OCI-LY7 (cell line): ENCODE measurements around the gene CASP10. TPM values are rescaled to one million over a fixed set of nuclear protein-coding genes. Genes with fewer than 3 reads are reported as not detected.

ENCODE experiments used
- BruUV-seq: library from RNA; stranded (reverse); fragments of 400-500 nt; replicated peaks from 2 replicates; lab custom pipeline; 2021; lab: Mats Ljungman, UMichigan
- CTCF ChIA-PET: fragments of 300-600 bp; sonication (Branson Sonifier 250); formaldehyde crosslinking; loops from one replicate; lab custom pipeline; 2022; ENCODE audit warnings: antibody characterized with exemption; ENCODE audit not compliant: unreplicated experiment; lab: Charles Lee
- POLR2A ChIA-PET: fragments of 300-600 bp; sonication (Branson Sonifier 250); formaldehyde crosslinking; loops from one replicate; lab custom pipeline; 2022; ENCODE audit warnings: antibody characterized with exemption; lab: Charles Lee
- DNase-seq: peaks from one replicate; pipeline ENCODE4 v3.0.0-alpha.2; 2015; ENCODE audit warnings: low spot score
- H2AFZ ChIP-seq: fragments of 200-600 bp; sonication (generic), shearing (Covaris generic); 2 replicates; pipeline ENCODE4 v1.6.1; 2014; ENCODE audit warnings: mild to moderate bottlenecking, antibody characterized with exemption, low read length, moderate library complexity
- H3K27ac ChIP-seq: fragments of 200-600 bp; sonication (generic); 2 replicates; pipeline ENCODE4 v1.5.1; 2014; ENCODE audit warnings: mixed run types, low read depth, mild to moderate bottlenecking, moderate library complexity, low read length, inconsistent platforms; ENCODE audit not compliant: poor library complexity, severe bottlenecking
- H3K36me3 ChIP-seq: fragments of 200-600 bp; sonication (generic); 2 replicates; pipeline ENCODE4 v1.6.1; 2014; ENCODE audit warnings: mild to moderate bottlenecking, antibody characterized with exemption, low read length, moderate library complexity, mixed read lengths; ENCODE audit not compliant: insufficient read depth
- H3K4me1 ChIP-seq: fragments of 200-600 bp; sonication (generic); 2 replicates; pipeline ENCODE4 v1.5.1; 2014; ENCODE audit warnings: mild to moderate bottlenecking, low read length; ENCODE audit not compliant: insufficient read depth, poor library complexity, severe bottlenecking
- H3K4me2 ChIP-seq: fragments of 200-600 bp; sonication (generic); 2 replicates; pipeline ENCODE4 v1.6.1; 2014; ENCODE audit warnings: mild to moderate bottlenecking, low read length
- H3K4me3 ChIP-seq: fragments of 200-600 bp; sonication (generic); 2 replicates; pipeline ENCODE4 v1.5.1; 2014; ENCODE audit warnings: mild to moderate bottlenecking, low read depth, low read length; ENCODE audit not compliant: poor library complexity, severe bottlenecking
- H3K79me2 ChIP-seq: fragments of 200-600 bp; sonication (generic); 2 replicates; pipeline ENCODE4 v1.6.1; 2016; ENCODE audit warnings: low read depth, mild to moderate bottlenecking, low read length, moderate library complexity, mixed read lengths; ENCODE audit not compliant: insufficient read depth
- H3K9me2 ChIP-seq: fragments of 200-600 bp; sonication (generic); 2 replicates; pipeline ENCODE4 v1.6.1; 2016; ENCODE audit warnings: mild to moderate bottlenecking, low read length, mixed read lengths; ENCODE audit not compliant: insufficient read depth
- H3K9me3 ChIP-seq: fragments of 200-600 bp; sonication (generic); 2 replicates; pipeline ENCODE4 v1.6.1; 2014; ENCODE audit warnings: mild to moderate bottlenecking, mixed run types, low read length, mixed read lengths
- H4K20me1 ChIP-seq: fragments of 200-600 bp; sonication (generic); 2 replicates; pipeline ENCODE4 v1.6.1; 2014; ENCODE audit warnings: mild to moderate bottlenecking, antibody characterized with exemption, low read length, moderate library complexity, mixed read lengths; ENCODE audit not compliant: insufficient read depth
- EZH2phosphoT487 ChIP-seq: fragments of 200-600 bp; sonication (generic); IDR thresholded peaks from 2 replicates; pipeline ENCODE4 v1.6.1; 2018; ENCODE audit warnings: low read depth, borderline replicate concordance, mild to moderate bottlenecking, mixed run types, antibody characterized with exemption, low read length, moderate library complexity, mixed read lengths
- intact Hi-C: fragments of 100-400 bp; cut with micrococcal nuclease; formaldehyde crosslinking; loops from one replicate; pipeline ENCODE4 v1.10.0; 2022; ENCODE audit not compliant: unreplicated experiment
- total RNA-seq, 2 experiments: library from RNA; depleted of rRNA in 1 of 2; stranded (reverse); fragments of >200 nt in 1 of 2; shearing (Covaris generic) in 1 of 2; gene quantifications; 2 replicates each; pipeline ENCODE4 v1.2.3, GENCODE V29; 2014 to 2022
- TF ChIP-seq, protein P1 (sequence below): fragments of 200-600 bp; sonication (generic); conservative IDR thresholded peaks from 2 replicates; pipeline ENCODE4 v1.5.1; 2014; ENCODE audit warnings: mild to moderate bottlenecking, antibody characterized with exemption, low read length, moderate library complexity, mixed read lengths

The CASP10 gene
- total RNA-seq, 2 experiments from 2014 or later = 0.51 to 1.2 TPM

DNA sequence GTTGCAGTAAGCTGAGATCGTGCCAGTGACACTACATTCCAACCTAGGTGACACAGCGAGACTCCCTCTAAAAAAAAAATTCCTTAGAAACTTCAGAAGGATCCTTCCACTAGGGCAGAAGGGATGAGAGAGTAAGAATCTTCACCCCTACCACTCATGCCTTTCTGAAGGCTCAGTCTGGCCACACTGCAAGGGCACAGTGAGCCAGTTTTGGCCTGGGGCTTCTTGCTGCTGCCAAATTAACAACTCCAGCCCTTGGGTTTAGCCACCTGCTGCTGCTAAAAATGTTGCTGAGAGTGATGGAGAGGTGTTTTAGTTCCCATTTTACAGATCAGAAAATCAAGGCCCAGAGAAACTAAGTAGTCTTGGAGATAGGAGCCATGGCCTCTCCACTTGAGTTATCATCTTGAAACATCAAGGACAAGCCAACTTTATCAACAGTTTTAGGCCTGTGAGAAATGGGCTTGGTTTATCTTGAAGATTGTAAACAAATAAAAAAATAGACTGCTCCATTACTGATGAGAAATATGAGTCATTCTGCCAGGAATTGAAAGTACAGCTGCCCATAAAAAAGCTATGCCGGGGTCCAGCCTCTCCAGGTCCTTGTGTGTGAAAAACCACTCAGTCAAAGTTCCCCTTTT lies 45.5 kb downstream of the CASP10 start:
- no peaks in the 10 kb centered on the region for H4K20me1 ChIP-seq
- ChIA-PET CTCF (no interaction called here), POLR2A (interaction anchor here (0.6 to 0.7 kb wide), 2 partner anchors 159 to 339 kb away, joined by 3 read pairs; partner anchors contain the start of gene NIF3L1)
- intact Hi-C loops = no loop called here
- no peak overlapping the region for H3K4me3 ChIP-seq
- no peak for DNase-seq
- peaks cover 32% of the 10 kb centered on the region for H3K4me1 ChIP-seq
- no peak overlapping the region for H3K4me2 ChIP-seq
- TF ChIP-seq EZH2phosphoT487 = no peak
- TF ChIP-seq, protein P1, sequence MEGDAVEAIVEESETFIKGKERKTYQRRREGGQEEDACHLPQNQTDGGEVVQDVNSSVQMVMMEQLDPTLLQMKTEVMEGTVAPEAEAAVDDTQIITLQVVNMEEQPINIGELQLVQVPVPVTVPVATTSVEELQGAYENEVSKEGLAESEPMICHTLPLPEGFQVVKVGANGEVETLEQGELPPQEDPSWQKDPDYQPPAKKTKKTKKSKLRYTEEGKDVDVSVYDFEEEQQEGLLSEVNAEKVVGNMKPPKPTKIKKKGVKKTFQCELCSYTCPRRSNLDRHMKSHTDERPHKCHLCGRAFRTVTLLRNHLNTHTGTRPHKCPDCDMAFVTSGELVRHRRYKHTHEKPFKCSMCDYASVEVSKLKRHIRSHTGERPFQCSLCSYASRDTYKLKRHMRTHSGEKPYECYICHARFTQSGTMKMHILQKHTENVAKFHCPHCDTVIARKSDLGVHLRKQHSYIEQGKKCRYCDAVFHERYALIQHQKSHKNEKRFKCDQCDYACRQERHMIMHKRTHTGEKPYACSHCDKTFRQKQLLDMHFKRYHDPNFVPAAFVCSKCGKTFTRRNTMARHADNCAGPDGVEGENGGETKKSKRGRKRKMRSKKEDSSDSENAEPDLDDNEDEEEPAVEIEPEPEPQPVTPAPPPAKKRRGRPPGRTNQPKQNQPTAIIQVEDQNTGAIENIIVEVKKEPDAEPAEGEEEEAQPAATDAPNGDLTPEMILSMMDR = no peak
- H3K79me2 ChIP-seq = no peaks in the 10 kb centered on the region; the same call in 1 of the 2 replicates
- no peaks in the 10 kb centered on the region for H3K9me3 ChIP-seq
- H2AFZ ChIP-seq = no peak overlapping the region
- no peaks in the 10 kb centered on the region for H3K36me3 ChIP-seq
- BruUV-seq = no TSS peak
- no peak overlapping the region for H3K27ac ChIP-seq
- H3K9me2 ChIP-seq = no peaks in the 10 kb centered on the region

DNA sequence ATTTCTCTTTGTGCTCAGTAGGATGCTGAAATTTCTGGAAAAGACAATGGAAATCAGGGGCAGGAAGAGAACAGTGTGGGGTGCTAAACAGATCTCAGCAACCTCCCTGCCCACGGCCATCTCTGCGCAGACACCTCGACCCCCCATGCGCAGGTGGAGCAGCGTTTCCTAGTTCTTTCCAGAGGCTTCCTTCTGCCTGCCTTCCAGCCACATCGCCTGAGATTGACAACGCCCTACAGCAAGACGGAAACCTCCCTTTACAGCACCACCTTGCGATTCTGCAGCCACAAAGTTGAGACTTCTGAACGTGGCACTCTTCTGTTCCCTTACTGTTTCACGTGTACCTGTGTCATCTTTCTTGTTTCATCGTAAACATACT lies 46.0 kb downstream of the CASP10 start:
- no peak for DNase-seq
- ChIA-PET CTCF (no interaction called here), POLR2A (no interaction called here)
- Histone ChIP-seq H3K27ac (no peak overlapping the region), H3K4me1 (peaks cover 27% of the 10 kb centered on the region), H3K79me2 (peaks cover 4% of the 10 kb centered on the region; the same call in 1 of the 2 replicates), H3K9me2 (no peaks in the 10 kb centered on the region), H3K36me3 (no peaks in the 10 kb centered on the region), H4K20me1 (no peaks in the 10 kb centered on the region), H3K4me3 (no peak overlapping the region), H3K4me2 (no peak overlapping the region), H3K9me3 (no peaks in the 10 kb centered on the region), H2AFZ (no peak overlapping the region)
- no TSS peak for BruUV-seq
- TF ChIP-seq EZH2phosphoT487 = no peak
- TF ChIP-seq, protein P1 = no peak
- intact Hi-C loops = no loop called here
